Stimulated activated CD4-positive, alpha-beta T cell treated with anti-CD3 and anti-CD28 coated beads, Interleukin-12 subunit alpha, Interleukin-12 subunit beta, amount 100 ng/mL, for 48 hours (primary cell): Measurements from ENCODE around the gene INSYN2B.
"Not testable (repeated sequence)": the region's sequence is repeated elsewhere in the genome, so short reads cannot be mapped to it uniquely, and the experiment has no call there.

Experiments
- DNase-seq, 3 donors: peaks; one replicate each; pipeline ENCODE4 v3.0.0-alpha.2; 2020; ENCODE audit warnings: low read depth in 2 of 3, low spot score in 1 of 3

The INSYN2B gene

DNA sequence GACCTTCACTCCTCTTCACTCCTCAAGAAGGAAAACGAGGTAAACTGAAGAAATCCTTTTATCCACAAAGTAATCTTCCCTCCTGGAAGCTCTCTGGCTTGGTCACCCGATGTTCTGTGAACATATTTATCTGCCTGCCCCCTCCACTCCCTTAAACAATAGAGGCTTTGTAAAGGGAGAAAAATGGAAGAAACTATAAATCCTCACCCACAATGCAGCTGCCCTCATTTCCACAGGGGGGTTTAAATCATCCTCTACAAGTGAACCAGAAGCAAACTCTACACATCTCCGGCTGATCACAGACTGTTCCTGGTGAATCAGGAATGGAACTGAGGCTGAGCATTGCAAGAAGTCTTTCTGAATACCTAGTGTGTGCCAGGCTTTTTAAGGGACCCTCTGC, 7.2 kb downstream of the INSYN2B start:
- no peak for DNase-seq

- no peak for DNase-seq
Measured at GRCh38 chr5:169971780-169972179, 8.5 kb downstream of the INSYN2B start.

GRCh38 chr5:169970911-169971765, 9.2 kb downstream of the INSYN2B start:
- DNase-seq = no peak

DNA sequence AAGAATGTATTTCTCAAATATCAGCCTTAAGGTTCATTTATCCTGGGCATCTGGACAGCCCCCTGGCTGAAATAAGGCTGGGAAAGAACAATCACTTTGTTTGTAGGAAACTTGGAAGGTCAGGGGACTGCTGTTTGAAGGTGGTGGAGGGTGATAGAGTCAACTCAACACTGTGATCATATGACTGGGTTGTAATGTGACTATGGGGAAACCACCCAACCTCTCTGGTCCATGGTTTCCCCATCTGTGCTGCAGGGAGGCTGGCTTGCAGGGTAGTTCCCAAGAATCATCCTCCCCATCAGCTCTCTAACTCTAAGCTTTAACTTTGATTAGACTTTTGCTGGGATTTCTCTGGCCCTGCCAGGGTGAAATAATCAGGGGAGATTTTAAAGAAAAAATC, 10.0 kb downstream of the INSYN2B start:
- DNase-seq = no peak

DNA sequence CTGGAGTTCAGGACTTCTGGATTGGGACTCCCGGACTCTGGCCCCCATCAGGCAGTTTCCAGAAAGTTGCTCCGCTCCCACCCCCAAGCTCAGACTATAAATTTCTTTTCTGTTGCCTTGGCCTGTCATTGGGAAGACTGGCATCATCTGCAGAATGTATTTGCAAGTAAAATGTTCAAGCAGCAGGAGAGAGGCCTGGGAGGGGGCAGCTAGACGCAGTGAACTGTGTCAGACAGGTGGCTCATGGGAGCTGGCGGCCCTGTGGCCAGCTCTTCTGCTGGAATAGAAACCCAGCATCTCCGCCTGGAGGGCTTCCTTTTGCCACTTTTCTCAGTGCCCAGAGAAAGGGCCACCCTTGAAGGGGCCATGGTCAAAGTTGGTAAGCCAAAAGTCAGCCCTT, 16.0 kb downstream of the INSYN2B start:
- no peak for DNase-seq

GRCh38 chr5:169960659-169961058, 19.6 kb downstream of the INSYN2B start:
- DNase-seq = no peak

DNA sequence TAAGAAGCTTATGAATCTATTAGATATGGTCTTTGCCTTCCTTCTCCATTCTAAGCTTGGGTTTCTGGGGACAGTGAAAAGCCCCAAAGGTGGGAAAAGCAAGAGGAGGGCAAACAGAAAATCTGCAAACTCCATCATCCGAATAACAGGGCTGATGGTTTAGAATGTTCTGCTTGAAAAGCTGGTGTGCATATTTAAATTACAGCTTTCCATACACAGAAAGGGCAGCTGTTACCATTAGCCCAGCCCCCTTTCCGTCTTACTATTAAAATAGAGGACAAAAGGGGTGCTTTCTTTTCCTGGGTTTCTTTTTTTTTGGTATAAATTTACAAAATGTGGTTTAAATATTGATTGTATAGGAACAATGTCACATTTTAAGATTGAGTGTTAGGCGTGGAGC, 22.0 kb downstream of the INSYN2B start:
- no peak for DNase-seq

- no peak for DNase-seq
Measured at GRCh38 chr5:169956756-169957155, 23.5 kb downstream of the INSYN2B start.

GRCh38 chr5:169956126-169956525, 24.2 kb downstream of the INSYN2B start:
- DNase-seq = no peak

DNA sequence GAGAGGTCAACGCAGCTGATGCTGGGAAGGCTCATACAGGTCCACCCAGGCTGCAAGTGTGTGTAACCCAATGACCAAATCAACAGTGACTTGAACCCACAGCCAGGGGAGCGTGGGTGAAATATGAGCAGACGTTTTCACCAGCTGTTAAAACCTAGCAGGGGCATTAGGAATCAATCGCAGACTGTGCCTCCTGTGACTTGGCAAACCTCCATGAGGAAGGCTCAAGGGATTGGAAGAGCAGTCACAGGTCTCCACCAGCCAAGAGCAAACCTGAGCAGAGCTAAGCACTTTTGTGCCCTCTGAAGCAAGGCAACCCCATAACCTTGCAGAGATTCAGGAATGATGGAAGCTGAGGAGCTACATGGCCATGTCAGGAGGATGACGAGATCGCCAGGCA, 25.5 kb downstream of the INSYN2B start:
- DNase-seq = no peak

DNA sequence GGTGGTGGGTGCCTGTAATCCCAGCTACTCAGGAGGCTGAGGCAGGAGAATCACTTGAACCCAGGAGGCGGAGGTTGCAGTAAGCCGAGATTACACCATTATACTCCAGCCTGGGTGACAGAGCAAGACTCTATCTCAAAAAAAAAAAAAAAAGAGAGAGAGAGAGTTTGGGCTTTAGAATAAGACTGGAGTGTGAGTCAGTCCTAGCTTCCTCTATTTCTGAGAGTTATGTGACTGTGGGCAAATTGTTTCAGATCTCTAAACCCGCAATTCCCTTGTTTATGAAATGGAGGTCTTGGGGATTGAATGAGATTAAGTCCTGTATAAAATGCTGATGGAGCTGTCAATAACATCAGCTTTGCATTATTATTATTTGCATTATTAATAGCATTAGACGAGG, 27.1 kb downstream of the INSYN2B start:
- not testable (repeated sequence) for DNase-seq

DNA sequence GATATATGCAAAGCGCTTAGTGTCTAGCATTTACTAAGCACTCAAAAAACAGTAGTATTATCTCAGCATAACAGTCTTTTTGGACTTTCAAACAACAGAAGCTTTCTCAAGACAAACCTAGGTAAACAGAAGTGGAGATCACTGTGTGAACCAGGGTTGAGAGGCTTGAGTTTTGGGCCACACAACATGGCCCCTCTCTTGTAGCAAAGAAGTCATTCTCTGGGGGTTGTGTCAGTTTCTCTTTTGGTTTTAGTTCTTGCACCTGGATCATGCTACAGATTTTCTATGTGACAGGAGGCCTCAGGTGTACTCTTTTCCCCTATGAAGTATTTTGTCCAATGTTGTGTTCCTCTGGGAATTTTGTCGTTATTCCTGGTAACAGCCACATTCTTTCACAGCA, 30.0 kb downstream of the INSYN2B start:
- no peak for DNase-seq

- no peak for DNase-seq
Measured at GRCh38 chr5:169946743-169947295, 33.5 kb downstream of the INSYN2B start.

GRCh38 chr5:169945831-169946261, 34.4 kb downstream of the INSYN2B start:
- no peak for DNase-seq

GRCh38 chr5:169944922-169945680, 35.2 kb downstream of the INSYN2B start:
- DNase-seq = no peak

DNA sequence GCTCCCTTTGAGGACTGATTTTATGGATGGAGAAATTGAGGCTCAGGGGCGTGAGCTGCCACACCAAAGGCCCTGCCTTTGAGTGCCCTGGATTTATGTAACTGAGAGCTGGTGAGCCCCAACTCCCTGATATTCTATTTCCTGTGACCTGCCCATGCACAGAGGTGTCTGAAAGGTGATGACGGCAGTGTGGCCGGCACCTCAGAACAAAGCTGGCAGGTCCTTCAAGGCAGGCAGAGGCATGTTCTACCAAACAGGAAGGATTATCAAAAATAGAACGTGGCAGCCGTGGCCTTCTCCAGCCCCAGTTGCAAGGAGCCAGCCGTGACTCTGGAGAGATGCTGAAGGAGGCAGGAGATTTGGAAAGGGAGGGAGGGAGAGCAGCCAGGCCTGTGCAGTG, 36.2 kb downstream of the INSYN2B start:
- DNase-seq = no peak

- no peak for DNase-seq
Measured at GRCh38 chr5:169943026-169943425, 37.3 kb downstream of the INSYN2B start.

- DNase-seq = no peak
Measured at GRCh38 chr5:169942181-169942580, 38.1 kb downstream of the INSYN2B start.

DNA sequence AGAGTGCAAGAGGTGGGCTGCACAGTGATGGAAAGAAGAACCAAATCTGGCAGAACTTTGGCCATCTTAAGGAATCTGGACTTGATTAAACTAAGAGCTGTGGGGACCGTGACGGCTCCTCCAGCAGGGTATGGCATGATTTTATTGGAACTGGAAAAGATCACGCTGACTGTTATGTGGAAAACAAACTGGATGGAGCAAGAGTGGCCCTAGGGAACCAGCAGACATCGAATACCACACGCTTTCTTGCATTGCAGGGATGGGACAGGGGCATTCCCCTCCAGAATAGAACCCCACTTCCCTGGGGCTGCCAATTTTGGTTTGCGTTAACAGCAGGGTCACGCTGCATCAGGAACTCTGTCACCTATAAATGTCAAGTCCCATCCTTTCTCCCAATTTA, 38.8 kb downstream of the INSYN2B start:
- no peak for DNase-seq

DNA sequence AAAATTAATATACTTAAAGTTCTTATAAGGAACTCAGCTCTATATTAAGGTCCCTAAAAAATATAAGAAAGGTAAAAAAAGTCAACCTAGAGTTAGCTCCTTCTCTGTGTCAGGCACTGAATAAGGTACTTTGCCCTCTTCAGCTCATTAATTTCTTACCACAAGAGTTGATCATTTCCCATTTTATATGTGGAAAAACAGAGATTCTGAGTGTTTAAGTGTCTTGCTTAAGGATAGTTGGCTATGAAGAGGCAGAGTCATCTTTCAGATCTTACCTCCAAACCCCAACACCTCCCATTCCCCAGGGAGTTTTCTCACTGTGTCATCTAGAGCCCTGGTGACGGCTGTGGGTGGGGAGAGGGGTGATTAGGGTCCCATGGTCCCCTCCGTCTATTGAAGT, 40.6 kb downstream of the INSYN2B start:
- DNase-seq = no peak

GRCh38 chr5:169938439-169938838, 41.9 kb downstream of the INSYN2B start:
- no peak for DNase-seq

DNA sequence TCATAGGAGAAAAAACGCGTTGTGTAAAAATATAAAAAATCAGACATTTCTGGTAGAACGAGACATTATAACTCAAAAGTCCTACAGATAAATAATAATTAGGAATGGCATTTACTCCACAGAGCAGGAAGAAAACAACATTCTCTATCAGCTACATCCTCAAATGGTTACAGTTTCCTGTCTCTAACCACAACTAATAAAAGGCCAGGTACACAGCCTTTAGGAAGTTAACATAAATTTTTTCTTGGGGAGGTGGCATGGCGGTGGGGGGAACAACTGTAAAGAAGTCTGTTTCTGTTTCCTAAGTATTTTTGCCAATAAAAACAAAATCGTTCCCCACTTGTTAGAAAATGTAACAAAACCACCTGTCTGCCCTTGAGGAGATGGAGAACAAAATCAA, 44.5 kb downstream of the INSYN2B start:
- no peak for DNase-seq
